PC-9 (cell line): ENCODE results near the gene DCAF15.

Experiments used
- EZH2 ChIP-seq: fragments of 200-600 bp; sonication (generic); IDR thresholded peaks from 2 replicates; pipeline ENCODE4 v1.8.0; 2017; ENCODE audit warnings: antibody characterized with exemption, low read depth
- TF ChIP-seq, protein P1 (sequence below): fragments of 200-600 bp; sonication (generic); conservative IDR thresholded peaks from 2 replicates; pipeline ENCODE4 v1.6.1; 2017; ENCODE audit warnings: mixed run types, antibody characterized with exemption, mild to moderate bottlenecking, moderate library complexity

DNA sequence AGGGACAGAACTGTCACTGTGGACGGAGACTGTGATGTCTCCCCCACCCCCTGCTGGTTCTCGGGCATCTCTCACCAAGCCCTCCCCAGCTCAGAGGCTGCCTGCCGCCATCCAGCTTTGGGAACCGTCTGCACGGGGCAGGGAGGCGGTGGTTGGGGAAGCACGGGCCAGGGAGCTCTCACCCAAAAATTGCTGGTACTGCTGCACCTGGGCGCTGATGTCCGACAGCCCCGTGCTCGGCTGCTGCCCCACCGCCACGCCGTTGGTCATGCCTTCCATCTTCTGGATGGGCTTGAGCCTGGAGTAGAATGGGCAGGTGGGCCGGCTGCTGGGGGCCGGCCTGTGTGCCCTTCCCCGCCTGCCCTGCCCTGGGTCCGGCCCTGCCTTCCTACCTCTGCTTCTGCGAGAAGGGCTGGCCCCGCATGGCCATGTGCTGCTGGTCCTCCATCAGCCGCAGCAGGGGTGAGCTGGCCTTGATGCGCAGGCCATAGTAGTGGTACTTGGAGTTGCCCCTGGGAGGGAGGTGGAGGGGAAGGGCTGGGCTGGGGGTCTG, 16.1 kb downstream of the DCAF15 start:
- TF ChIP-seq, protein P1, sequence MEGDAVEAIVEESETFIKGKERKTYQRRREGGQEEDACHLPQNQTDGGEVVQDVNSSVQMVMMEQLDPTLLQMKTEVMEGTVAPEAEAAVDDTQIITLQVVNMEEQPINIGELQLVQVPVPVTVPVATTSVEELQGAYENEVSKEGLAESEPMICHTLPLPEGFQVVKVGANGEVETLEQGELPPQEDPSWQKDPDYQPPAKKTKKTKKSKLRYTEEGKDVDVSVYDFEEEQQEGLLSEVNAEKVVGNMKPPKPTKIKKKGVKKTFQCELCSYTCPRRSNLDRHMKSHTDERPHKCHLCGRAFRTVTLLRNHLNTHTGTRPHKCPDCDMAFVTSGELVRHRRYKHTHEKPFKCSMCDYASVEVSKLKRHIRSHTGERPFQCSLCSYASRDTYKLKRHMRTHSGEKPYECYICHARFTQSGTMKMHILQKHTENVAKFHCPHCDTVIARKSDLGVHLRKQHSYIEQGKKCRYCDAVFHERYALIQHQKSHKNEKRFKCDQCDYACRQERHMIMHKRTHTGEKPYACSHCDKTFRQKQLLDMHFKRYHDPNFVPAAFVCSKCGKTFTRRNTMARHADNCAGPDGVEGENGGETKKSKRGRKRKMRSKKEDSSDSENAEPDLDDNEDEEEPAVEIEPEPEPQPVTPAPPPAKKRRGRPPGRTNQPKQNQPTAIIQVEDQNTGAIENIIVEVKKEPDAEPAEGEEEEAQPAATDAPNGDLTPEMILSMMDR: no peak
- TF ChIP-seq EZH2: no peak
